ENCODE measurements around the gene MAST1.
"Not testable (repeated sequence)": the region's sequence is repeated elsewhere in the genome, so short reads cannot be mapped to it uniquely, and the experiment has no call there.

The MAST1 gene

DNA sequence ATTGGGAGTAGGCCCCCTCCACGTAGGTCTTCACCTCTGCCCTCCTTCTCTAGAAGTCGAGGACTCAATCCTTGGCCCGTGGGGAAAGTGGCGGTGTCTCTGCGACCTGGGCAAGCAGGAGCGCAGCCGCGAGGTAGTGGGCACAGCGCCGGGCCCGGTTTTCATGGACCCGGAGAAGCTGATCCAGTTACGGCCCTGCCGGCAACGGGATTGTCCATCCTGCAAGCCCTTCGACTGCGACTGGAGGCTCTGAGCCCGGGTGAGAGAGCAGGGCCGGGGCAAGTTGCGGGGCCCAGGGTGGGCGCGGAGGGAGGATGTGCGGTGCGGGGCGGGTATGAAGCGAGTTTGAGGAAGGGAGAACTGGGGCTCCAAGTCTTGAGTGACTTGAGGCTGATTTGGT, 34.3 kb upstream of the MAST1 start:
- H3K9ac ChIP-seq (ENCODE audit: low read depth, low read length, poor library complexity) = no peak overlapping the region
- H2BK5ac ChIP-seq (ENCODE audit: low read length) = no peak overlapping the region
- H4K8ac ChIP-seq (ENCODE audit: low read depth, low read length) = no peak overlapping the region
- H3K4me2 ChIP-seq (ENCODE audit: insufficient read depth, low read length, poor library complexity, severe bottlenecking) = no peak overlapping the region
- H2BK12ac ChIP-seq (ENCODE audit: low read length) = no peak overlapping the region
- peaks cover 19% of the 10 kb centered on the region for H3K79me1 ChIP-seq (ENCODE audit: low read depth, low read length)
- WGBS, 2 donors (ENCODE audit: extremely low coverage in 2 of 2, insufficient read length in 2 of 2, insufficient replicate concordance in 1 of 2) = 100% methylated on average over 5 of the region's 26 CpGs; no CpG with 5 or more reads in 1 of the 2 donors
- H3K36me3 ChIP-seq (replicated peaks in 1 of 2; ENCODE audit: control insufficient read depth in 2 of 2, insufficient read depth in 2 of 2, low read length in 2 of 2) = peaks cover 20 to 35% of the 10 kb centered on the region in 2 donors
- H3K4me1 ChIP-seq (ENCODE audit: control insufficient read depth in 2 of 2, insufficient read depth in 1 of 2, low read depth in 1 of 2, low read length in 2 of 2) = peaks cover 14 to 17% of the 10 kb centered on the region in 2 donors
- no peak overlapping the region for H3K4ac ChIP-seq (ENCODE audit: low read length)
- H4K91ac ChIP-seq (ENCODE audit: low read depth, low read length, poor library complexity) = no peak overlapping the region
- H2BK15ac ChIP-seq (ENCODE audit: low read length) = no peak overlapping the region
- H2AK5ac ChIP-seq (ENCODE audit: low read depth, low read length) = no peak overlapping the region
- no peak for DNase-seq (ENCODE audit: low spot score)
- H2AFZ ChIP-seq (ENCODE audit: low read length) = no peak overlapping the region
- H3K9me3 ChIP-seq (replicated peaks in 1 of 2; ENCODE audit: control insufficient read depth in 2 of 2, insufficient read depth in 1 of 2, low read depth in 1 of 2, low read length in 2 of 2) = no peaks in the 10 kb centered on the region
- no peak overlapping the region for H3K14ac ChIP-seq (ENCODE audit: low read length)
- peak overlapping the region; percentile 51 for H2BK120ac ChIP-seq (ENCODE audit: low read depth, low read length)
- no peaks in the 10 kb centered on the region for H3K27me3 ChIP-seq (ENCODE audit: control insufficient read depth in 3 of 3, insufficient read depth in 3 of 3, low read depth in 1 of 3, low read length in 3 of 3)
- H3K23ac ChIP-seq (ENCODE audit: low read depth, low read length, poor library complexity) = no peak overlapping the region
- H3K27ac ChIP-seq (replicated peaks; ENCODE audit: low read length) = no peak overlapping the region
- no peak overlapping the region for H3K4me3 ChIP-seq (ENCODE audit: low read length in 2 of 2)
- H3K18ac ChIP-seq (ENCODE audit: low read length) = no peak overlapping the region

- Histone ChIP-seq H2BK5ac (ENCODE audit: low read length) (no peak within 1 kb of the TSS), H3K27ac (replicated peaks; ENCODE audit: low read length) (peak within 1 kb of the TSS; percentile 54), H2BK120ac (ENCODE audit: low read depth, low read length) (no peak within 1 kb of the TSS), H4K91ac (ENCODE audit: low read depth, low read length, poor library complexity) (no peak within 1 kb of the TSS), H3K4ac (ENCODE audit: low read length) (no peak within 1 kb of the TSS), H4K8ac (ENCODE audit: low read depth, low read length) (peak within 1 kb of the TSS; percentile 54), H3K18ac (ENCODE audit: low read length) (peak within 1 kb of the TSS; percentile 92), H2BK15ac (ENCODE audit: low read length) (no peak within 1 kb of the TSS), H3K9me3 (replicated peaks in 1 of 2; ENCODE audit: control insufficient read depth in 2 of 2, insufficient read depth in 1 of 2, low read depth in 1 of 2, low read length in 2 of 2) (no peaks in the 10 kb centered on the region), H3K4me3 (ENCODE audit: low read length in 2 of 2) (peak within 1 kb of the TSS; percentile 80 to 94), H3K9ac (ENCODE audit: low read depth, low read length, poor library complexity) (peak within 1 kb of the TSS; percentile 98), H3K23ac (ENCODE audit: low read depth, low read length, poor library complexity) (peak within 1 kb of the TSS; percentile 22), H3K36me3 (replicated peaks in 1 of 2; ENCODE audit: control insufficient read depth in 2 of 2, insufficient read depth in 2 of 2, low read length in 2 of 2) (peaks cover 26 to 41% of the 10 kb centered on the region in 2 donors), H3K27me3 (ENCODE audit: control insufficient read depth in 3 of 3, insufficient read depth in 3 of 3, low read depth in 1 of 3, low read length in 3 of 3) (no peaks in the 10 kb centered on the region), H3K4me2 (ENCODE audit: insufficient read depth, low read length, poor library complexity, severe bottlenecking) (peak within 1 kb of the TSS; percentile 91), H2AK5ac (ENCODE audit: low read depth, low read length) (peak within 1 kb of the TSS; percentile 4), H2AFZ (ENCODE audit: low read length) (peak within 1 kb of the TSS; percentile 93), H3K79me1 (ENCODE audit: low read depth, low read length) (peaks cover 8% of the 10 kb centered on the region), H3K4me1 (ENCODE audit: control insufficient read depth in 2 of 2, insufficient read depth in 1 of 2, low read depth in 1 of 2, low read length in 2 of 2) (peaks cover 12 to 14% of the 10 kb centered on the region in 2 donors), H2BK12ac (ENCODE audit: low read length) (no peak within 1 kb of the TSS), H3K14ac (ENCODE audit: low read length) (peak within 1 kb of the TSS; percentile 98)
- peak; percentile 85 for DNase-seq (ENCODE audit: low spot score)
- no CpG with 5 or more reads among the region's 66 CpGs for WGBS, 2 donors (ENCODE audit: extremely low coverage in 2 of 2, insufficient read length in 2 of 2, insufficient replicate concordance in 1 of 2)
Observed at GRCh38 chr19:12806242-12807081, 31.9 kb upstream of the MAST1 start, which contains the start of gene RNASEH2A. TSS of gene RNASEH2A (plus strand) at chr19:12806584. CDS start at chr19:12806674, 90 bp downstream.

- peaks cover 25 to 57% of the 10 kb centered on the region in 2 donors for H3K36me3 ChIP-seq (replicated peaks in 1 of 2; ENCODE audit: control insufficient read depth in 2 of 2, insufficient read depth in 2 of 2, low read length in 2 of 2)
- no peak overlapping the region for H3K14ac ChIP-seq (ENCODE audit: low read length)
- no peak overlapping the region for H3K4me3 ChIP-seq (ENCODE audit: low read length in 2 of 2)
- no peak overlapping the region for H2BK12ac ChIP-seq (ENCODE audit: low read length)
- no peak overlapping the region for H3K9ac ChIP-seq (ENCODE audit: low read depth, low read length, poor library complexity)
- H2BK5ac ChIP-seq (ENCODE audit: low read length) = no peak overlapping the region
- H3K27ac ChIP-seq (replicated peaks; ENCODE audit: low read length) = no peak overlapping the region
- no peak overlapping the region for H3K4ac ChIP-seq (ENCODE audit: low read length)
- H4K8ac ChIP-seq (ENCODE audit: low read depth, low read length) = no peak overlapping the region
- no peak overlapping the region for H2AK5ac ChIP-seq (ENCODE audit: low read depth, low read length)
- no CpG with 5 or more reads among the region's 7 CpGs for WGBS, 2 donors (ENCODE audit: extremely low coverage in 2 of 2, insufficient read length in 2 of 2, insufficient replicate concordance in 1 of 2)
- H3K23ac ChIP-seq (ENCODE audit: low read depth, low read length, poor library complexity) = no peak overlapping the region
- H3K9me3 ChIP-seq (replicated peaks in 1 of 2; ENCODE audit: control insufficient read depth in 2 of 2, insufficient read depth in 1 of 2, low read depth in 1 of 2, low read length in 2 of 2) = no peaks in the 10 kb centered on the region
- no peak overlapping the region for H2BK120ac ChIP-seq (ENCODE audit: low read depth, low read length)
- no peak for DNase-seq (ENCODE audit: low spot score)
- no peak overlapping the region for H2BK15ac ChIP-seq (ENCODE audit: low read length)
- H4K91ac ChIP-seq (ENCODE audit: low read depth, low read length, poor library complexity) = no peak overlapping the region
- H3K4me2 ChIP-seq (ENCODE audit: insufficient read depth, low read length, poor library complexity, severe bottlenecking) = no peak overlapping the region
- no peaks in the 10 kb centered on the region for H3K4me1 ChIP-seq (ENCODE audit: control insufficient read depth in 2 of 2, insufficient read depth in 1 of 2, low read depth in 1 of 2, low read length in 2 of 2)
- H3K27me3 ChIP-seq (ENCODE audit: control insufficient read depth in 3 of 3, insufficient read depth in 3 of 3, low read depth in 1 of 3, low read length in 3 of 3) = no peaks in the 10 kb centered on the region
- H3K18ac ChIP-seq (ENCODE audit: low read length) = no peak overlapping the region
- no peaks in the 10 kb centered on the region for H3K79me1 ChIP-seq (ENCODE audit: low read depth, low read length)
- H2AFZ ChIP-seq (ENCODE audit: low read length) = no peak overlapping the region
Observed at GRCh38 chr19:12815088-12815487, 23.2 kb upstream of the MAST1 start.

DNA sequence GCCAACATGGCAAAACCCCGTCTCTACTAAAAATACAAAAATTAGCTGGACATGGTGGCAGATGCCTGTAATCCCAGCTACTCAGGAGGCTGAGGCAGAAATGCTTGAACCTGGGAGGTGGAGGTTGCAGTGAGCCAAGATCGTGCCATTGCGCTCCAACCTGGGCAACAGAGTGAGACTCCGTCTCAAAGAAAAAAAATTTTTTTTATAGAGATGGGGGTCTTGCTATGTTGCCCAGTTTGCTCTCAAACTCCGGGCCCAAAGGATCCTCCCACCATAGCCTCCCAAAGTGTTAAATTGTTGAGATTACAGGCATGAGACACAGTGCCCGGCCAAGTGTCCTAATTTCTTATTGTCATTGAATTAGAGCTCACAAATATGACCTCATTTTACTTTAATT, 21.1 kb upstream of the MAST1 start:
- H3K23ac ChIP-seq (ENCODE audit: low read depth, low read length, poor library complexity); H2AFZ ChIP-seq (ENCODE audit: low read length); H3K4ac ChIP-seq (ENCODE audit: low read length); H3K79me1 ChIP-seq (ENCODE audit: low read depth, low read length); H4K8ac ChIP-seq (ENCODE audit: low read depth, low read length); DNase-seq (ENCODE audit: low spot score); H3K9ac ChIP-seq (ENCODE audit: low read depth, low read length, poor library complexity); H2BK12ac ChIP-seq (ENCODE audit: low read length); H3K27me3 ChIP-seq (ENCODE audit: control insufficient read depth in 3 of 3, insufficient read depth in 3 of 3, low read depth in 1 of 3, low read length in 3 of 3); H3K9me3 ChIP-seq (replicated peaks in 1 of 2; ENCODE audit: control insufficient read depth in 2 of 2, insufficient read depth in 1 of 2, low read depth in 1 of 2, low read length in 2 of 2); H2BK120ac ChIP-seq (ENCODE audit: low read depth, low read length); H3K14ac ChIP-seq (ENCODE audit: low read length); H4K91ac ChIP-seq (ENCODE audit: low read depth, low read length, poor library complexity); H2BK15ac ChIP-seq (ENCODE audit: low read length); H3K18ac ChIP-seq (ENCODE audit: low read length); H2AK5ac ChIP-seq (ENCODE audit: low read depth, low read length); H3K4me2 ChIP-seq (ENCODE audit: insufficient read depth, low read length, poor library complexity, severe bottlenecking); H3K4me1 ChIP-seq (ENCODE audit: control insufficient read depth in 2 of 2, insufficient read depth in 1 of 2, low read depth in 1 of 2, low read length in 2 of 2); H2BK5ac ChIP-seq (ENCODE audit: low read length); H3K4me3 ChIP-seq (ENCODE audit: low read length in 2 of 2); H3K27ac ChIP-seq (replicated peaks; ENCODE audit: low read length): not testable (repeated sequence)
- WGBS, 2 donors (ENCODE audit: extremely low coverage in 2 of 2, insufficient read length in 2 of 2, insufficient replicate concordance in 1 of 2) = no CpG with 5 or more reads among the region's 6 CpGs
- H3K36me3 ChIP-seq (replicated peaks in 1 of 2; ENCODE audit: control insufficient read depth in 2 of 2, insufficient read depth in 2 of 2, low read length in 2 of 2) = peaks cover 19 to 36% of the 10 kb centered on the region in 2 donors
